Measurements from ENCODE around the gene FDXACB1. TPM values are rescaled to one million over a fixed set of nuclear protein-coding genes. Genes with fewer than 3 reads are reported as not detected.

Gene FDXACB1
- polyA plus RNA-seq, 1 experiment, result 0.81 TPM

- H3K4me3 ChIP-seq (ENCODE audit: low read depth, low read length), result no peak overlapping the region
- POLR2A ChIA-PET, result no interaction called here
- CTCF ChIA-PET, result interaction anchor here (0.9 to 2.2 kb wide), 7 partner anchors 11 to 277 kb away, joined by 3 to 13 read pairs (median 3); no protein-coding TSS in a partner anchor
- TF ChIP-seq, protein P1, sequence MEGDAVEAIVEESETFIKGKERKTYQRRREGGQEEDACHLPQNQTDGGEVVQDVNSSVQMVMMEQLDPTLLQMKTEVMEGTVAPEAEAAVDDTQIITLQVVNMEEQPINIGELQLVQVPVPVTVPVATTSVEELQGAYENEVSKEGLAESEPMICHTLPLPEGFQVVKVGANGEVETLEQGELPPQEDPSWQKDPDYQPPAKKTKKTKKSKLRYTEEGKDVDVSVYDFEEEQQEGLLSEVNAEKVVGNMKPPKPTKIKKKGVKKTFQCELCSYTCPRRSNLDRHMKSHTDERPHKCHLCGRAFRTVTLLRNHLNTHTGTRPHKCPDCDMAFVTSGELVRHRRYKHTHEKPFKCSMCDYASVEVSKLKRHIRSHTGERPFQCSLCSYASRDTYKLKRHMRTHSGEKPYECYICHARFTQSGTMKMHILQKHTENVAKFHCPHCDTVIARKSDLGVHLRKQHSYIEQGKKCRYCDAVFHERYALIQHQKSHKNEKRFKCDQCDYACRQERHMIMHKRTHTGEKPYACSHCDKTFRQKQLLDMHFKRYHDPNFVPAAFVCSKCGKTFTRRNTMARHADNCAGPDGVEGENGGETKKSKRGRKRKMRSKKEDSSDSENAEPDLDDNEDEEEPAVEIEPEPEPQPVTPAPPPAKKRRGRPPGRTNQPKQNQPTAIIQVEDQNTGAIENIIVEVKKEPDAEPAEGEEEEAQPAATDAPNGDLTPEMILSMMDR (IDR thresholded peaks at IDR 0.05; ENCODE audit: insufficient read depth, low read depth, low read length), result no peak
- DNase-seq (ENCODE audit: low read depth), result no peak
- H3K27me3 ChIP-seq (ENCODE audit: control insufficient read depth, insufficient read depth, low read length), result no peaks in the 10 kb centered on the region
- 0 out of 2 replicates have a peak, but pooled peaks cover 1% of the 10 kb centered on the region for H3K36me3 ChIP-seq (ENCODE audit: control insufficient read depth, insufficient read depth, low read length)
Measured at GRCh38 chr11:111834432-111835163, 44.4 kb downstream of the FDXACB1 start.

- Histone ChIP-seq H3K27me3 (ENCODE audit: control insufficient read depth, insufficient read depth, low read length) (no peaks in the 10 kb centered on the region), H3K36me3 (ENCODE audit: control insufficient read depth, insufficient read depth, low read length) (0 out of 2 replicates have a peak, but pooled peaks cover 1% of the 10 kb centered on the region), H3K4me3 (ENCODE audit: low read depth, low read length) (no peak overlapping the region)
- ChIA-PET POLR2A (interaction anchor here (0.6 kb wide), 1 partner anchor 100 kb away, joined by 3 read pairs; no protein-coding TSS in a partner anchor), CTCF (interaction anchor here (0.7 to 2.2 kb wide), 10 partner anchors 8 to 272 kb away, joined by 3 to 13 read pairs (median 4); no protein-coding TSS in a partner anchor)
- no peak for DNase-seq (ENCODE audit: low read depth)
- TF ChIP-seq, protein P1 (IDR thresholded peaks at IDR 0.05; ENCODE audit: insufficient read depth, low read depth, low read length), result no peak
Measured at GRCh38 chr11:111833524-111833923, 45.4 kb downstream of the FDXACB1 start.

DNA sequence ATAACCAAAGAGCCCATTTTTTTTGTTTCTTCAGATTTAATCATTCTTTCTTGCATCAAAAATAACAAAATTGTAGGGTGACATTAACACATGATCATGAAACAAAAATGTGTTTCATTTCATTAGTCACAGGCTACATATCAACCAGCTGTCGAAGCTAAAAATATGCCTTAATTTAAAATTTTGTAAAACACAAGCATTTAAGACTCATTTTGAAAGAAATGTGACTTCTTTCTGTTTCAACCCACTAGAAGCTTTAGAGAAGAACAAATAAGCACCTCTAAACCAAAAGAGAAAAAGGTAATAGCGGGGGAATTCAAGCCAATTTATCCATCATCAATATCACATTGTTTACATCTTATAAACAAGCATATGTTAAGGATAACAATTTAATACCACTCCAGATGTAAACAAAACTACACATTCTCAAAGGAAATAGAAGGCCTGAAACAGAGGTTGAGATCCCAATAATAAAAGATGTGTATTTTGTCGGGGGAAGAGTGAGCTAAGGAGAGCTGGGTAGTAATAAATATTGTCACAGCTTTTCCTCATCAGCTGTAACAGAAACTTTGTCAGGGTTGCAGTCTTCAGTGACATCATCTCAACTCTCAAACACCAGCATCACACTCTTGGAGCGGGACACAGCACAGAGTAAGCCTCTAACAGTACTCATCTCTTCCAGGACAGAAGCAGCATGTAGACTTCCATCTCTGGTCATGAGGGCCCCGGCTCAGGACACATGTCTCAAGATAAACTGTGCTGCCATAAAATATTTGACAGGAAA, 49.6 kb downstream of the FDXACB1 start:
- no peak for DNase-seq (ENCODE audit: low read depth)
- CTCF ChIA-PET, result interaction anchor here (0.9 to 1.6 kb wide), 3 partner anchors 12 to 243 kb away, joined by 3 to 5 read pairs (median 3); no protein-coding TSS in a partner anchor
- TF ChIP-seq, protein P1 (IDR thresholded peaks at IDR 0.05; ENCODE audit: insufficient read depth, low read depth, low read length), result no peak
- H3K4me3 ChIP-seq (ENCODE audit: low read depth, low read length), result no peak overlapping the region
- POLR2A ChIA-PET, result no interaction called here
- no peaks in the 10 kb centered on the region; the same call in 1 of the 2 replicates for H3K36me3 ChIP-seq (ENCODE audit: control insufficient read depth, insufficient read depth, low read length)
- H3K27me3 ChIP-seq (ENCODE audit: control insufficient read depth, insufficient read depth, low read length), result no peaks in the 10 kb centered on the region

- H3K36me3 ChIP-seq (ENCODE audit: control insufficient read depth, insufficient read depth, low read length), result no peaks in the 10 kb centered on the region; the same call in 1 of the 2 replicates
- H3K4me3 ChIP-seq (ENCODE audit: low read depth, low read length), result no peak overlapping the region
- CTCF ChIA-PET, result interaction anchor here (1.0 to 1.2 kb wide), 2 partner anchors 17 to 49 kb away, joined by 3 read pairs; no protein-coding TSS in a partner anchor
- TF ChIP-seq, protein P1 (IDR thresholded peaks at IDR 0.05; ENCODE audit: insufficient read depth, low read depth, low read length), result no peak
- no peaks in the 10 kb centered on the region for H3K27me3 ChIP-seq (ENCODE audit: control insufficient read depth, insufficient read depth, low read length)
- POLR2A ChIA-PET, result no interaction called here
- DNase-seq (ENCODE audit: low read depth), result no peak
Measured at GRCh38 chr11:111826322-111826950, 52.5 kb downstream of the FDXACB1 start.

Small RNA genes within 50 kb of the gene (small RNA-seq; reads per million reads assigned to genes)
- gene C11orf52 (ENCODE audit: insufficient read length, low read depth, low replicate concordance) (not detected), gene GNG5P3 (ENCODE audit: insufficient read length, low read depth, low replicate concordance) (not detected), gene RNA5SP351 (ENCODE audit: insufficient read length, low read depth, low replicate concordance) (not detected), gene RPL37AP8 (ENCODE audit: insufficient read length, low read depth, low replicate concordance) (not detected)

Other genes starting within 250 kb of the FDXACB1 start
- 20.7 and 32.5 TPM in 2 replicates for gene PPP2R1B, start 112.8 kb downstream of the FDXACB1 start, polyA plus RNA-seq (2011; rRNA removed)
- 23.7 and 38.2 TPM in 2 replicates for gene ALG9, start 7.6 kb downstream of the FDXACB1 start, polyA plus RNA-seq (2011; rRNA removed)
- 16.6 and 33.0 TPM in 2 replicates for gene CFAP68, start 376 bp upstream of the FDXACB1 start, polyA plus RNA-seq (2011; rRNA removed)
- 76.7 and 83.6 TPM in 2 replicates for gene CRYAB, start 32.6 kb upstream of the FDXACB1 start, polyA plus RNA-seq (2011; rRNA removed)
- gene HSPB2, start 33.6 kb upstream of the FDXACB1 start, polyA plus RNA-seq (2011; rRNA removed), result 2.5 and 4.0 TPM in 2 replicates
- gene C11orf52, start 39.7 kb upstream of the FDXACB1 start, polyA plus RNA-seq (2011; rRNA removed), result 2.7 and 2.9 TPM in 2 replicates
- 13.5 and 13.9 TPM in 2 replicates for gene DIXDC1, start 58.2 kb upstream of the FDXACB1 start, polyA plus RNA-seq (2011; rRNA removed)
- 19.8 and 24.3 TPM in 2 replicates for gene DLAT, start 146.2 kb upstream of the FDXACB1 start, polyA plus RNA-seq (2011; rRNA removed)
- gene PIH1D2, start 194.9 kb upstream of the FDXACB1 start, polyA plus RNA-seq (2011; rRNA removed), result 0.82 and 1.7 TPM in 2 replicates
- gene NKAPD1, start 195.1 kb upstream of the FDXACB1 start, polyA plus RNA-seq (2011; rRNA removed), result 8.6 and 15.9 TPM in 2 replicates
- 112 and 118 TPM in 2 replicates for gene TIMM8B, start 207.6 kb upstream of the FDXACB1 start, polyA plus RNA-seq (2011; rRNA removed)
- 131 and 207 TPM in 2 replicates for gene SDHD, start 207.7 kb upstream of the FDXACB1 start, polyA plus RNA-seq (2011; rRNA removed)